Measurements from ENCODE around the gene PLOD1.
"Not testable (repeated sequence)": the region's sequence is repeated elsewhere in the genome, so short reads cannot be mapped to it uniquely, and the experiment has no call there.

PLOD1 gene

GRCh38 chr1:11934302-11935056, at the start of gene PLOD1:
PLOD1 (plus strand) TSS chr1:11934717; CDS start chr1:11934780, 63 bp downstream.
- DNase-seq, result peak; percentile 83

GRCh38 chr1:11885916-11886315, 48.6 kb upstream of the PLOD1 start:
- no peak for DNase-seq

GRCh38 chr1:11886986-11887665, 47.4 kb upstream of the PLOD1 start:
- no peak for DNase-seq

DNA sequence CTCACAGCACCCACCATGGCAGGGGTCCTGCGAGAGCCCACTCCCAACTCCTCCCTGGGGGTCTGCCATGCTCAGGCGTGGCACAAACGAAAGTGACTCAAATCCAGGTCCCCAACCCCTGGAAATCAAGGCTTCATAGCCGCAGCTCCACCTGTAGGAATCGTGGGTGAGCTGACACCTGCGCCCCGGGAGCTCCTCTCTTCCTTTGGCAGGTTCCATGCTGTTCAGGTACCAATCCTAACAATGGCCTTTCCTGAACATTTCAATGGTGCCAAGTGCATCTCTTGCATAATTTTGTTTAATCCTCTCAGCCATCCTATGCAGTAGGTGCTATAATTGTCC, 46.9 kb upstream of the PLOD1 start:
- DNase-seq, result no peak

DNA sequence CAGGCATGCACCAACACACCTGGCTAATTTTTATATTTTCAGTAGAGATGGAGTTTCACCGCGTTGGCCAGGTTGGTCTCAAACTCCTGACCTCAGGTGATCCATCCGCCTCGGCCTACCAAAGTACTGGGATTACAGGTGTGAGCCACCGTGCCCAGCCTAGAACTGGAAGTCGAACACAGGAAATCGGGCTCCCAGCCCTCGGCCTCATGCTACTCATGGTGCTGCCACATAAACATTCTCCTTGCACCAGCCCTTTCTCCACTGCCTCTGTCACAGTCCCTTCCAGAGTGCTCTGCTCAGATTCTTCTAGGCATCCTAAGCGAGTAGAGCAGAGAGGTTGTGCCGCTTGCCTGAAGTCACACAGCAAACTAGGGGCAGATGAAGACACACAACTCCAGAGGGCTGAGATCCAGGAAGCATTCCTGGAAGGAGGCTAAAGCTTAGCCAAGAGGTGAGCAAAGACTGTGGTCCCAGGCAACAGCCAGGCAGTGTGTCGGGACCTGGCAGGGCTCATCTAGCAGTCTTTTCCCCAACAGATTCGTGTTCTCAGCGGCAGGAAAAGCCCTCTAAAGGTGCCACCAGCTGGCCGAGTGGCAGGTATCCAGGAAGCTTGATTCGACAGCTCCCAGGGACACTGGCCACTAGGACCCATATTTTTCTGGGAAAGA, 46.2 kb upstream of the PLOD1 start:
- DNase-seq, result no peak

DNA sequence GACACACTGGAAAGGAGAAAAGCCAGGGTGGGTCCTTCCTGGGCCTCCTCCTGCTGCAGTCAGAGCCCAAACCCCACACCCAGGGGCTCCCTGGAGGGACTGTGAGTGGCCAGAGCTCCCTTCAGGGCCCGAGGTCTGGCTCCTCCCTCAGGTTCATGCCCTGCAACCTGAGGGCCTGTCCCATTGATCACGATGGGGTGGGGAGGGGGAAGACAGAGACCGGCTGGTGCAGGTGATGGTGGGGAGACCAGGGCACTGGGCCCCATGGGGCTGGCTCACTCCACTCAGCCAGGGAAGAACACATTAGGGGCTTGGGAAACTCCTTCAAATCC, 45.7 kb upstream of the PLOD1 start:
- no peak for DNase-seq

- no peak for DNase-seq
Measured at GRCh38 chr1:11891433-11892186, 42.9 kb upstream of the PLOD1 start.

DNA sequence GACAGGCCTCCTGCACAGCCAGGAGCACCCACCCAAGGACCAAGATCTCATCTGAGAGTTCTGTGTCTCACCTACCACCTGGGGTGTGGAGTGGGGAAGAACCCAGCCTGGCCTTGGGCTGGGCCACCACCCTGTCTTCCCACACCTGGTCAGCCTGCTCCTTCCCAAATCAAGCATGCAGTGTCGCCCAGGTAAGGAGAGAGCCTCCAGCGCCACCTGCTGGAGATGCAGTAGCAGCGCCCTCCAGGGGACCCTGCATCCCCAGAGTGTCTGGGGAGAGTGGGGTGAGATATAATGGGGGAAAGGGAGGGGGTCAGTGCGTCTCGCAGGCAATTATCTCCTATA, 40.6 kb upstream of the PLOD1 start:
- DNase-seq, result peak; percentile 64

DNA sequence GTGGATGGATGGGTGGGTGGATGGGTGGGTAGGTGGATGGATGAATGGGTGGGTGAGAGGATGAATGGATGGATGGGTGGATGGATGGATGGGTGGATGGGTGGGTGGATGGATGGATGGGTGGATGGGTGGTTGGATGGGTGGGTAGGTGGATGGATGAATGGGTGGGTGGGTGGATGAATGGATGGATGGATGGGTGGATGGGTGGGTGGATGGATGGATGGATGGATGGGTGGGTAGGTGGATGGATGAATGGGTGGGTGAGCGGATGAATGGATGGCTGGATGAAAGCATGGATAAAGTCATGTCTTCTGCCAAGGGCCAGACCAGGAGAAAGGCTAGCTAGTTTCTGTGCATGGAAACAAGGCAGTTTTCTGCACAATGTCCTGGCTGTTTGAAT, 40.0 kb upstream of the PLOD1 start:
- DNase-seq, result not testable (repeated sequence)

GRCh38 chr1:11898086-11898785, 36.3 kb upstream of the PLOD1 start:
- DNase-seq, result no peak

DNA sequence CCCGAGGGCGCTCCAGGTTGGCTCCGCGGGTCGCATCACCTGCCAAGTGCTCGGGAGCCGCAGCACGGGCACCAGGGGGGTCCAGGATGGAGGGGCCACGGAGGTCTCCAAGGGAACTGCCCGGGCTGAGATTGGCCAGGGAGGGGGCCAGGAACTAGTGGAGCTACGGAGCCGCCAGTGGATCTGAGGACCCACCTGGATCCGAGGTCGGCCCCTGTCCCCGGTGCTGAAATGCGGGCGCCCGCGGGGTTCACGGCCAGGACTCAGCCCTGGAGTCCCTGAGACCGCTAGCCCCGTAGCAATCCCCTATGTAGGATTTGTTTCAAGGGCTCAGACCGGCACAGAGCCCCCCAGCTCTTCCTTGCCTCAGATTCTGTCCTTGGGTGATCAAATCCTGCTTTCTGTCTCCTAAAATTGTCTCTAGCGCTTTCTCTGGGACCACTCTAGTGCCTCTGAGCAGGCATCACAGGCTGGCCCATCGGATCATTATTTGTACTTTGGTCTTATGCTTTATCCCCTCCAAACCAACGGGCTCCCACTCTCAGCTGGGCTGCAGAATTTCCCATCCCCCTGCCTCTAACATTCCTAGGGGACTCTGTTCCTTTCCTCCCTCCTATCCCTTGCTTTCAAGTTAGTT, 35.6 kb upstream of the PLOD1 start:
- no peak for DNase-seq

- not testable (repeated sequence) for DNase-seq
Measured at GRCh38 chr1:11901446-11901845, 33.1 kb upstream of the PLOD1 start.

GRCh38 chr1:11903210-11903609, 31.3 kb upstream of the PLOD1 start:
- no peak for DNase-seq

- not testable (repeated sequence) for DNase-seq
Measured at GRCh38 chr1:11904156-11904555, 30.4 kb upstream of the PLOD1 start.

GRCh38 chr1:11904978-11905377, 29.5 kb upstream of the PLOD1 start:
- DNase-seq, result no peak

DNA sequence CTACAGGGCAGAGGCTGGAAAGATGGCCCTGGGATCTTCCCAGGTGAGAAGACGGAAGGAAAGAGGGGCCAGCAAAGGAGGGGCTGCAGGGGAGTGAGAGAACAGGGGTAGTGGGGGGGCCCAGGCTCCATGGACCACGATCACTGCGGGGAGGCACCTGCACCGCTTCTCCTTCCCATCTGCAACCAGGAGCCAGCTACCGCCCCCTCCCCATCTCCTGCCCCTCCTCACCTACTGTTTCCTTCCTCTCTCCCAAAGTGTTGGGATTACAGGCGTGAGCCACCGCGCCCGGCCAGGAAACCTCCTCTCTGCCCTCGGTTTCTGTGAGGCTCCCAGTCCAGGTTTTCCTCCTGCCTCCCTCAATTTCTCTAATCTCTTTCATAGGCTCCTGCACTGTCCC, 27.6 kb upstream of the PLOD1 start:
- DNase-seq, result no peak

- peak; percentile 92 for DNase-seq
Measured at GRCh38 chr1:11907275-11908094, 27.0 kb upstream of the PLOD1 start.

GRCh38 chr1:11908095-11908675, 26.3 kb upstream of the PLOD1 start:
- DNase-seq, result peak; percentile 87

DNA sequence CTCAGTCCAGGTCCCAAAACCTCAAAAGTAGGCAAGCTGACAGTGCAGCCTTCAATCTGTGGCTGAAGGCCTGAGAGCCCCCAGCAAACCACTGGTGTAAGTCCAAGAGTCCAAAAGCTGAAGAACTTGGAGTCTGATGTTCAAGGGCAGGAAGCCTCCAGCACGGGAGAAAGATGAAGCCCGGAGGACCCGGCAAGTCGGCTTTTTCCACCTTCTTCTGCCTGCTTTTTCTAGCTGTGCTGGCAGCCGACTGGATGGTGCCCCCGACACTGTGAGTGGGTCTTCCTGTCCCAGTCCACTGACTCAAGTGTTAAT, 23.6 kb upstream of the PLOD1 start:
- not testable (repeated sequence) for DNase-seq

DNA sequence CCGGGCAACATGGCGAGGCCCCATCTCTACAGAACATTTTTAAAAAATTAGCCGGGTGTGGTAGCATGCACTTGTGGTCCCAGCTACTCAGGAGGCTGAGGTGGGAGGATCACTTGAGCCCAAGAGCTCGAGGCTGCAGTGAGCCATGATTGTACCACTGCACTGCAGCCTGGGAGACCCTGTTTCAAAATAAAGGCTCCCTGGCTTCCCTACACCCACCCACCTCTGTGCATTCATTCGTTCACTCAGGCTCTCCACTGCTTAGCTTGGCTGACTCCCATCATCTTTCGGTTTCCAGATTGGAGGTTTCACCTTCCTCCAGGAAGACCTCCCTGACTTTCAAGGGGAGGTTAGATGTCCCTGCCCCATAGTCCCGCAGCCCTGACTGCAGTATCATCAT, 22.5 kb upstream of the PLOD1 start:
- no peak for DNase-seq

DNA sequence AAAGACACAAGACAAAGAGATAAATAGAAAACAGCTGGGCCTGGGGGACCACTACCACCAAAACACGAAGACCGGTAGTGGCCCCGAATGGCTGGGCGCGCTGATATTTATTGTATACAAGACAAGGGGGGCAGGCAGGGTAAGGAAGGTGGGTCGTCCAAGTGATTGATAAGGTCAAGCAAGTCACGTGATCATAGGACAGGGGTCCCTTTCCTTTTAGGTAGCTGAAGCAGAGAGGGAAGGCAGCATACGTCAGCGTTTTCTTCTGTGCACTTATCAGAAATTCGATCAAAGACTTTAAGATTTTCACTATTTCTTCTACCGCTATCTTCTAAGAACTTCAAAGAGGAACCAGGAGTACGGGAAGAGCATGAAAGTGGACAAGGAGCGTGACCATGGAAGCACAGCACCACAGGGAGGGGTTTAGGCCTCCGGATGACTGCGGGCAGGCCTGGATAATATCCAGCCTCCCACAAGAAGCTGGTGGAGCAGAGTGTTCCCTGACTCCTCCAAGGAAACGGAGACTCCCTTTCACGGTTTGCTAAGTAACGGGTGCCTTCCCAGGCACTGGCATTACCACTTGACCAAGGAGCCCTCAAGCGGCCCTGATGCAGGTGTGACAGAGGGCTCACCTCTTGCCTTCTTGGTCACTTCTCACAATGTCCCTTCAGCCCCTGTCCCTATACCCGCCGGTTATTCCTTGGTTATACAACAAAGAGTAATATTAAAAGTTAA, 21.9 kb upstream of the PLOD1 start:
- DNase-seq, result not testable (repeated sequence)
